Hematopoietic multipotent progenitor cell treated with erythropoietin and hydrocortisone succinate and interleukin-3 and kit ligand, for 8 days (in vitro differentiated cells): Measurements from ENCODE around the gene RBM24.
"Not testable (repeated sequence)": the region's sequence is repeated elsewhere in the genome, so short reads cannot be mapped to it uniquely, and the experiment has no call there.

ENCODE experiments used
- DNase-seq: peaks from one replicate; pipeline ENCODE4 v3.0.0-alpha.2; 2015

RBM24 gene

GRCh38 chr6:17292600-17293133, 11.5 kb downstream of the RBM24 start:
- no peak for DNase-seq

- no peak for DNase-seq
These were observed 12.2 kb downstream of the RBM24 start for GRCh38 chr6:17293395-17293794.

DNA sequence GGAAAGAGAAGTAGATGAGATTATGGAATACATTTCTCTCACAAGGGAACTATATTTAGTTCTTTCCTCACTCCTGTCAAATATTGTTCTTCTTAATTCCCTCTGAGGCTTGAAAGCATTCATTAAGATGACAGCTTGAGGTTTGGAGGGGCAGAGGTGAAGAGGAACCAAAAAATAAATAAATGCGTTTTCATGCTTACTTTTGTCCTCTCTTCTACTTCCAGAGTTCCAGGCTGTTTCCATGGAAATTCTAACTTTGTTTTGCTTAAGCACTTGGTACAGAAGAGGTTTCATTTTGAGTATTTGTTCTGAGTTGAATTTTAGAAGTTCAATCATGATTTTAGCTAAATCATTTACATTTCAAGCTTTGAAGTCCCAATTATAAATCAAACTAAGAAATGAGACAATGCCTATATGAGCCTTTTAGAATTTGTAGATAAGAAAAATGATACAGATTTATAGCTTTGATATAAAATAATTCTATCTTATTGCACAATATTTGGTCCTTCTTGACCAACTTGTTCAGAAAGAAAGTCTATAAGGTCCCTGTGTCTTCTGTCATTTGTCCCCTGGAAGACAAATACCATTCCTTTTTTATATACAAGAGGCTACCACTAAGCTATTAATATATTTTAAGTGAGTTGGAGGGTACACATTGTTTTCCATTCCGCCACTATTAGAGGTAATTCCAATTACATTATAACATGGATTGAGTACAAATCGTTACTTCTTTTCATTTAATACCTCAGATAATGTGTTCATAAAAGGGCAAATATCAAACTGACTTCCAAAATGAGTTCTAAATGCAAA, 16.3 kb downstream of the RBM24 start:
- DNase-seq, result no peak

GRCh38 chr6:17298257-17298656, 17.1 kb downstream of the RBM24 start:
- DNase-seq, result no peak

- DNase-seq, result no peak
These were observed 18.1 kb downstream of the RBM24 start for GRCh38 chr6:17299222-17299621.

- DNase-seq, result no peak
These were observed 18.6 kb downstream of the RBM24 start for GRCh38 chr6:17299750-17300149.

DNA sequence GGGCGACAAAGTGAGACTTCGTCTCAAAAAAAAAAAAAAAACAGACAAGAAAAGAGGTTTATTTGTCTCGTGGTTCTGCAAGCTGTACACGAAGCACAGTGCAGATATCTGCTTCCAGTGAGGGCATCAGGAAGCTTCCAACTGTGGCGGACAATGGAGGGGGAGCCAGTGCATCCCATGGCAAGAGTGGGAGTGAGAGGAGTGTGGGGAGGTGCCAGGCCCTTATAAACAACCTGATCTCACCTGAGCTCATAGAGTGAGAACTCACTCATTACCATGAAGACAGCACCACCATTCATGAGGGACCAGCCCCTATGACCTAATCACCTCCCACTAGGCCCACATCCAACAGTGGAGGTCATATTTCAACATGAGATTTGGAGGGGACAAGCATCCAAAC, 19.5 kb downstream of the RBM24 start:
- DNase-seq, result no peak

DNA sequence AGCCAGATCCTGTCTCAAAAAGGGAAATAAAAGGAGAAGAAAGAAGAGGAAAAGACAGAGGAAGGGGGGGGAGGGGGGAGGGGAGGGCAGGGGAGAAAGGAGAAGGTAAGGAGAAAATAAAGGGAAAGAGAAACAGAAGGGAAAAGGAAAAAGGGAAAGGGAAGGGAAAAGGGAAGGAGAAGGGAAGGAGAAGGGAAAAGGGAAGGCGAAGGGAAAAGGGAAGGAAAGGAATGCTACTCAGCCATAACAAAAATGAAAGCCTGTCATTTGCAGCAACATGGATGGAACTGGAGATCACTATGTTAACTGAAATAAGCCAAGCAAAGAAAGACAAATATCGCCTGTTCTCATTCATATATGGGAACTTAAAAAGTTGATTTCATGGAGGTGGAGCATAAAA, 22.3 kb downstream of the RBM24 start:
- DNase-seq, result no peak

DNA sequence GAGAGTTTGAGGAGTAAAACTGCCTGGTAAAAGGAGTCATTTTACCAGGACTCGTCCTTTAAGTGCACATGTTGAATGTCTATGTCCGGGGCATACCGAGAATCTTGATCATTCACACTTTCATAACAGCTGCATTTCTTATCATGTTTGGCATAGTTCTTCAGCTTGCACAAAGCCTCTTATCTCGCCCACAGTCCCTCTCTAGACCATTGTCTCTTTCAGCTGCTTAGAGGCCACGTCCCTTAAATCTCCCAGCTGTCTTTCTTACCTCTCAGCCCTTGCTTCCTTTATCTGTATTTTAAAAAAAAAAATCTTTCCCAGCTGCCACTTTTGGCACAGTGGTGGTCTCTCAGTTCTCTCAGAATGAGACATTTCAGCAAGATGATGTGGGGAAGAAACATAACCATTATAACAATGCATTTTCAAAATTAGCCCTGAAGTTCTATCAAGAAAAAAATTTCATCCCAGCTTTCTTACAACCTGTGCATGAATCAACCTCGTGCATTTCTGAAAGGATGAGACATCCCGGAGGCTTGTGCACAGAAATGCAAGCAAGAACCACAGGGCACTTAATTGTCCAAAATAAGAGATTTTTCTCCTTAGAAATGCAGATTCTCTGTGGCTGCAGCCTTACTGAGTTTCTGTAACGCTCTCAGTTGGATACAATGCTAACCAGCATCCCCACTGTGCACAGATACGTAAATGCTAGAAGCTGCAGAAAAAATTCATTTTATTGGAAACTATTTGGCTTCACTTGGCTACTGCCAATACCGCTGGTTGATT, 24.2 kb downstream of the RBM24 start:
- peak; percentile 68 for DNase-seq

- DNase-seq, result no peak
These were observed 30.6 kb downstream of the RBM24 start for GRCh38 chr6:17311595-17312311.

- DNase-seq, result not testable (repeated sequence)
These were observed 32.1 kb downstream of the RBM24 start for GRCh38 chr6:17313238-17313637.

DNA sequence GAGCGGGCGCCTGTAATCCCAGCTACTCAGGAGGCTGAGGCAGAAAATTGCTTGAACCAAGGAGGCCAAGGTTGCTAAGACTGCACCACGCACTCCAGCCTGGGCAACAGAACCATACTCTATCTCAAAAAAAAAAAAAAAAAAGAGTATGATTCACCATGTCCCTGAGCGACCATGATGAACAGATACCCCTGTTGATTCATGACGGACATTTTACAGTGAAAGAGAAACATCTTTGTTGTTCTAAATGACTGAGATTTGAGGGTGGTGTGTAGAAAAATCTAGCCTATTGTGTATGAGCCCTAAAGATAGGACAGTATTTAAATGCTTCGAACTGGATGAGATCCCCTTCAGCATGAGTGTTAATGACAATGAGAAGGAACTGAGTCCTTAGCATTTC, 32.8 kb downstream of the RBM24 start:
- no peak for DNase-seq

GRCh38 chr6:17315262-17315661, 34.1 kb downstream of the RBM24 start:
- no peak for DNase-seq

GRCh38 chr6:17318435-17319165, 37.4 kb downstream of the RBM24 start:
- no peak for DNase-seq

- DNase-seq, result not testable (repeated sequence)
These were observed 39.1 kb downstream of the RBM24 start for GRCh38 chr6:17320266-17320665.

DNA sequence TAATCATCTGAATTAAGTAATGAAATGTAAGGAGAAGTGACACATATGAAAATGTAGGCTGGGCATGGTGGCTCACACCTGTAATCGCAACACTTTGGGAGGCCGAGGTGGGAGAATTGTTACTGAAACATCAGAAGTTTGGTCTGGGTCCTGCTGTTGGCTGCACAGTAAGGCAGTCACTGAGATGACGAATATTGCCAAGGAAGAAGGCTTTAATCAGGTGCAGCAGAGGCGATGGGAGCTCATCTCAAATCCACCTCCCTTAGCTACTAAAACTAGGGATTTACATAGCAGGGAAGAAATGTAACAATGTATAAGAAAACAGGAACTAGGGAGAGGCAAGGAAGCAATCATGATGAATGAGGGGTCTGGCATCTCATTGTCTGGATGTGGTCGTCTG, 50.1 kb downstream of the RBM24 start:
- DNase-seq, result no peak

DNA sequence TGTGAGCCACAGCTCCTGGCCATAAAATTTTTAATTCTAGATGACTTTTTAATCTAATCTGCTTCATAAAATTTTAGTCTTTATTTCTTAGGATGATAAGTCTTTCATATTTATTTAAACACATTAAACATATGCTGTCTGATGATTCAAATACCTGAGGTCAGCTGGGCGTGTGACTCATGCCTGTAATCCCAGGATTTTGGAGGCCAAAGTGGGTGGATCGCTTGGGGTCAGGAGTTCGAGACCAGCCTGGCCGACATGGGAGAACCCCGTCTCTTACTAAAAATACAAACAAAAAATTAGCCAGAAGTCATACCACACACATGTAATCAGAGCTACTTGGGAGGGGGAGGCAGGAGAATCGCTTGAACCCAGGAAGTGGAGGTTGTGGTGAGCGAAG, 53.1 kb downstream of the RBM24 start:
- no peak for DNase-seq

- no peak for DNase-seq
These were observed 55.3 kb downstream of the RBM24 start for GRCh38 chr6:17336425-17336824.

- DNase-seq, result no peak
These were observed 58.1 kb downstream of the RBM24 start for GRCh38 chr6:17339308-17339670.

- DNase-seq, result no peak
These were observed 60.1 kb downstream of the RBM24 start for GRCh38 chr6:17341117-17341805.

DNA sequence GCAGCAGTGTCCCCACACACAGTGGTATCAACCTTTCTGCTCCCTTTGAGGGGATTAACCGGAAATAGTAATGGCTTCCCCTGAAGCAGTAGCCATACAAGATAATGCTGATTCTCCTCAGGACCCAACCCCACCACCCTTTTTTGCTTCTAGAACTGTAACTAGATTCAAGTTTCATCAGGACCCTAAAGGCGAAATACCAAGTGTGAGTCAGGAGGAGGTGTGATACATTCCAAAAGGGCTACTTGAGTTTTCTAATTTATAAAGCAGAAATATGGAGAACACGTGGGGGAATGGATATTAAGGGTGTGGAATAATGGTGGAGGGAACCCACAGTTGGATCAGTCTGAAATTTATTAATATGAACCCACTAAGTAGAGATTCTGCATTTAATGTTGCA, 60.7 kb downstream of the RBM24 start:
- DNase-seq, result no peak

DNA sequence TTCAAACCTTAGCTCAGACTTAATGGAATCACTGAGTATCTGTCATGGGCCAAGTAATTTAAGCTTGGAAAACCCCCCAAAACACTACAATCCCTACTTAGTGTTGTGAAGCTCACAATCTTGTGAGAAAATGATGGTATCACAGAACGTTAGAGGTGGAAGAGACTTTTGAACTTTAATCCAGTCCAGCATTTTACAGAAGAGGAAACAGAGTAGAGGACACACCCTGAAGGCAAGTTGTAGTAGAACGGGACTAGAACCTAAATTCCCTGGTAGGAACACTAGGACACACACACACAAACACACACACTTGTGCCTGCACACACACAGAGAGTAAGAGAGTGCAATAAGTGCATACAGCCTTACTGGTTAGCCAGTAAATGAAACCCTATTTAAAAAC, 62.1 kb downstream of the RBM24 start:
- DNase-seq, result no peak
